B cell (primary cell): ENCODE results near the gene CHRM2.

ENCODE experiments used
- EZH2 ChIP-seq: IDR thresholded peaks from 2 replicates; pipeline ENCODE4 v1.6.1; 2012; ENCODE audit warnings: borderline replicate concordance, low read depth, mild to moderate bottlenecking, moderate library complexity, low read length; ENCODE audit not compliant: insufficient read depth, poor library complexity, severe bottlenecking
- TF ChIP-seq, protein P1 (sequence below): fragments of 200-600 bp; IDR thresholded peaks from one replicate; pipeline ENCODE4 v1.8.0; 2022; ENCODE audit warnings: antibody characterized with exemption, mild to moderate bottlenecking

DNA sequence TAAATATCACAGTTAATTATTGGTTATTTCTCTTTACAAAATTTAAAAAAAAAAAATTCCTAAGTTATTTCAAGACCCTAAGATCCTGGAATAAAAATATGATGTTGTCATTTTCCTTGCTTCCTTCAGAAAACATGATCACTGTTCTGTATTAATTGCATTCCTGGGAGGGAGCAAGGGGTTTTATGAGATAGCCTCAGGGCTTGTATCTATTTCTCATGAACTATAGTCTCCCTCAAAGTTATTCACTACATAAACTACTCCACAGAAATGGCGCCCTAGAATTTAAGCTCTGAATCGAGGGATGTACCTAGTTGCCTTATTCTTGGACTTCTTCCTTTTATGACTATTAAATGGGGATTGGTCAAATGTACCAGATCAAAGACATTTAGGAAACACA is 170.3 kb downstream of the CHRM2 start:
- TF ChIP-seq, protein P1, sequence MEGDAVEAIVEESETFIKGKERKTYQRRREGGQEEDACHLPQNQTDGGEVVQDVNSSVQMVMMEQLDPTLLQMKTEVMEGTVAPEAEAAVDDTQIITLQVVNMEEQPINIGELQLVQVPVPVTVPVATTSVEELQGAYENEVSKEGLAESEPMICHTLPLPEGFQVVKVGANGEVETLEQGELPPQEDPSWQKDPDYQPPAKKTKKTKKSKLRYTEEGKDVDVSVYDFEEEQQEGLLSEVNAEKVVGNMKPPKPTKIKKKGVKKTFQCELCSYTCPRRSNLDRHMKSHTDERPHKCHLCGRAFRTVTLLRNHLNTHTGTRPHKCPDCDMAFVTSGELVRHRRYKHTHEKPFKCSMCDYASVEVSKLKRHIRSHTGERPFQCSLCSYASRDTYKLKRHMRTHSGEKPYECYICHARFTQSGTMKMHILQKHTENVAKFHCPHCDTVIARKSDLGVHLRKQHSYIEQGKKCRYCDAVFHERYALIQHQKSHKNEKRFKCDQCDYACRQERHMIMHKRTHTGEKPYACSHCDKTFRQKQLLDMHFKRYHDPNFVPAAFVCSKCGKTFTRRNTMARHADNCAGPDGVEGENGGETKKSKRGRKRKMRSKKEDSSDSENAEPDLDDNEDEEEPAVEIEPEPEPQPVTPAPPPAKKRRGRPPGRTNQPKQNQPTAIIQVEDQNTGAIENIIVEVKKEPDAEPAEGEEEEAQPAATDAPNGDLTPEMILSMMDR = no peak
- no peak for TF ChIP-seq EZH2
